ENCODE data around the gene TMCC2.
"Not testable (repeated sequence)": the region's sequence is repeated elsewhere in the genome, so short reads cannot be mapped to it uniquely, and the experiment has no call there.

Gene TMCC2

DNA sequence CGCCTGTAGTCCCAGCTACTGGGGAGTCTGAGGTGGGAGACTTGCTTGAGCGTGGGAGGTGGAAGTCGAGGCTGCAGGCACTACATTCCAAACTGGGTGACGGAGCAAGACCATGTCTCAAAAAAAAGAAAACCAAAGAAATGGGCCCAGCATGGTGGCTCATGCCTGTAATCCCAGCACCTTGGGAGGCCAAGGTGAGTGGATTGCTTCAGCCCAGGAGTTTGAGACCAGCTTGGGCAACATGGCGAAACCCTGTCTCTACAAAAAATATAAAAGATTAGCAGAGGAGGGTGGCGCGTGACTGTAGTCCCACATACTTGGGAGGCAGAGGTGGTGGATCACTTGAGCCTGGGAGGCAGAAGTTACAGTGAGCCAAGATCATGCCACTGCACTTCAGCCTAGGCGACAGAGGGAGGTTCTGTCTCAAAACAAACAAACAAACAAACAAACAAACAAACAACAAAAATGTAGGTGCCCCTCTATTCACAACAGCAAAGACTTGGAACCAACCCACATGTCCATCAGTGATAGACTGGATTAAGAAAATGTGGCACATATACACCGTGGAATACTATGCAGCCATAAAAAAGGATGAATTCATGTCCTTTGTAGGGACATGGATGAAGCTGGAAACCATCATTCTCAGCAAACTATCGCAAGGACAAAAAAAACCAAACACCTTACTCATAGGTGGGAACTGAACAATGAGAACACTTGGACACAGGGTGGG lies 53.1 kb downstream of the TMCC2 start:
- not testable (repeated sequence) for DNase-seq (ENCODE audit: low spot score)

- DNase-seq (ENCODE audit: low spot score), result no peak
Measured at GRCh38 chr1:205283270-205284147, 55.8 kb downstream of the TMCC2 start.

- no peak for DNase-seq (ENCODE audit: low spot score)
Measured at GRCh38 chr1:205284420-205285144, 56.8 kb downstream of the TMCC2 start.

DNA sequence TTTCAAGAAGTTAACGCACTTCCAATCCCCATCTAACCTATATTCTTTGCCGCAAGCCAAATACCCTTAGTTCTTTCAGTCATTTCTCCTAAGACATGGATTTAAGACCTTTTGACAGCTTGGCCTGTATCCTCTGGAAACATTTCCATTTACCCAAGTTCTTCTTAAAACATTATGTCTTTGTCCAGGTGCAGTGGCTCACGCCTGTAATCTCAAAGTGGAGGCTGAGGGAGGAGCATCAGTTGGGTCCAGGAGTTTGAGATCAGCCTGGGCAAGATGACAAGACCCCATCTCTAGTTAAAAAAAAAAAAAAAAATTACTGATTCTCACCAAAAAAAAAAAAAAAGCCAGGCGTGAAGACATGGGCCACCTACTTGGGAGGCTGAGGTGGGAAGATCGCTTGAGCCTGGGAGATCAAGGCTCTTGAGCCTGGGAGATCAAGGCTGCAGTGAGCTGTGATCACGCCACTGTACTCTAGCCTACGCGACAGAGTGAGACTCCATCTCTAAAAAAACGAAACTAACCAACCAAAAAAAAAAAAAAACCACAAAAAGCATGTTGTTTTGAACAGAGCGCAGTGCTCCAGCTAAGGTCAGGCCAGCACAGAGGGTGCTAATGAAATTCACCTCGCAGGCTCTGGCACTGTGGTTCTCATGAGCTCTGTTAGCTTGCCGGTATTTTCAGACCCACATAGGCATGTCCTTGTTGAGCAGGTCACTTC lies 57.8 kb downstream of the TMCC2 start:
- no peak for DNase-seq (ENCODE audit: low spot score)

- no peak for DNase-seq (ENCODE audit: low spot score)
Measured at GRCh38 chr1:205286335-205286950, 58.7 kb downstream of the TMCC2 start.

GRCh38 chr1:205287076-205287475 lies 59.3 kb downstream of the TMCC2 start:
- DNase-seq (ENCODE audit: low spot score), result no peak

GRCh38 chr1:205287767-205288559 lies 60.2 kb downstream of the TMCC2 start:
- no peak for DNase-seq (ENCODE audit: low spot score)

DNA sequence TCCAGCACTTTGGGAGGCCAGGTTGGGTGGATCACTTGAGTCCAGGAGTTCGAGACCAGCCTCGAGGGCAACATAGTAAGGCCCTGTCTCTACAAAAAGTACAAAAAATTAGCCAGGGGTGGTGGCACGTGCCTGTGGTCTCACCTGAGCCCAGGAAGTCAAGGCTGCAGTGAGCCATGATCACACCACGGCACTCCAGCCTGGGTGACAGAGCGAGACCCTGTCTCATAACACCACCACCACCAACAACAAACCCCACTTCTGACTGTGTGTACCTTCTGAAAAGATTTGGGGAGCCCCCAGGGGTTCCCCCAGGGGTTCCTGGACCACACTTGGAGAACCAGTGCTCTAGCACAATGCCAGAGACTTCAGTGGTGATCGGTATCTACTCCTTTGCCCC lies 63.9 kb downstream of the TMCC2 start:
- no peak for DNase-seq (ENCODE audit: low spot score)

DNA sequence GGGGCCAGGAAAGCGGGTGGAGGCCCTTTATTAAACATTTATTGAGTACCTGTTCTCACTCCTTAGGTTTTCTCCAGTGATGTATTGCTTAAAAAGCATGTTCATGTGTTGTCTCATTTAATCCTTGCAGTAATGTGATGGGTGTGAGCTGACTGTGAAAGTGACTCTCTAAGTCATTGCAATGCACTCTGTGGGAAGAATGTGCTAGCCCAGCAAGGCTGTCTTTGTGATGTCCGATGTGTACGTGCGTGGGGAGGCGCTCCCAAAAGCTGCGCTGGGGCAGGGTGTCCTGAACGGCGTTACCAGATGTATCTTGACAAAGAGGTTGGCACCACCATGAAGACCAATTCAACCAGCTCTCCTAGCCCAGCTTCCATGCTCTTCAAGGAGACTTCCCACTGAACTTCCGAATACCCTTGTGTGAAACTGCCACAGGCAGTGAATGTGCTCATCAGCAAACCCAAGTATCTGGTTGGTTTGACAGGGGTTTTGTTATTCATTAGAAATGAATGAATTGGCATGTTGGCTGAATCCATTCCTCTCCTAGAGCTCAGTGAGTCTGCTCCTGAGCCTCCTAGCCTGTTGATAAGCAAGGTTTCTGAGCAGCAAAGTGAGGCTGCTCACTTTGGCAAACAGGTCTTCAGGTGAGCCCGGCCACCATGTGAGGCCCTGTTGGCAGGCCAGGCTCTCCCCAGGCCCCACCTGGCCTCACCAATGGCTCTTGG lies 65.8 kb downstream of the TMCC2 start:
- no peak for DNase-seq (ENCODE audit: low spot score)

DNA sequence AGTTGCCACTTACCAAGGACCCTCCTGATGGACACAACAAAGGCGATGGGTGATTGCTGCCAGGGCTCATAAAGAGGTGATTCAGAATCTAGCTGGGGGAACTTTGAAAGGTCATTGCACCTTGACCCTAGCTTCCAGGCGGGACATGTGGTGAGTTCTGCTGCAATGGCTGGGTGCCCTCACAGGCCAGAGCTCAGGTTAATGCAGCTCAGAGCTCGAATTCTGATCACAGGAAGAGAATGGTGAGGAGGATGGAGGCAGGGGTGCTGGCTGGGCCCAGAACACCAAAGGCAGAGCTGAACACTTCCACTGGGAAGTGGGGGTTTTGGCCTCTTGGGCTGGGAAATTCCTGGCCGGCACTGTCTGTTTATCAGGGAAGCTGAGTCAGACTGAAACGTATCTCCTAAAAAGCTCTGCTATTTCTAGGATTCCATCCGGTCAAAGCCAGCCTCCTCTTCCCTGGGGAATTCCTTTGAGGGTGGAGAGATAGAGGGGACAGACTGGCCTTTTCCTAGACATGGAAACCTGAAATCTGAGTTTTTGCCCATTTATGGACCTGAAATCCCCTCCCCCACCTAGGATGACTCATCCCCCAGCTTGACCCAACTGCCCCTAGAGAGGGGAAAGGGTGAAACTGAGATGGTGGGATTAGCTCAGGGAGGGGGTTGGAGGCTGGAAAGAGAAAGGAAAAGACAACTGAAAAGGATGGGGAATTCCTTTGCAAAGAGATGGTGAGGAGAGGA lies 66.6 kb downstream of the TMCC2 start:
- DNase-seq (ENCODE audit: low spot score), result no peak

- no peak for DNase-seq (ENCODE audit: low spot score)
Measured at GRCh38 chr1:205294934-205295333, 67.2 kb downstream of the TMCC2 start.

GRCh38 chr1:205296154-205296553 lies 68.4 kb downstream of the TMCC2 start:
- no peak for DNase-seq (ENCODE audit: low spot score)

DNA sequence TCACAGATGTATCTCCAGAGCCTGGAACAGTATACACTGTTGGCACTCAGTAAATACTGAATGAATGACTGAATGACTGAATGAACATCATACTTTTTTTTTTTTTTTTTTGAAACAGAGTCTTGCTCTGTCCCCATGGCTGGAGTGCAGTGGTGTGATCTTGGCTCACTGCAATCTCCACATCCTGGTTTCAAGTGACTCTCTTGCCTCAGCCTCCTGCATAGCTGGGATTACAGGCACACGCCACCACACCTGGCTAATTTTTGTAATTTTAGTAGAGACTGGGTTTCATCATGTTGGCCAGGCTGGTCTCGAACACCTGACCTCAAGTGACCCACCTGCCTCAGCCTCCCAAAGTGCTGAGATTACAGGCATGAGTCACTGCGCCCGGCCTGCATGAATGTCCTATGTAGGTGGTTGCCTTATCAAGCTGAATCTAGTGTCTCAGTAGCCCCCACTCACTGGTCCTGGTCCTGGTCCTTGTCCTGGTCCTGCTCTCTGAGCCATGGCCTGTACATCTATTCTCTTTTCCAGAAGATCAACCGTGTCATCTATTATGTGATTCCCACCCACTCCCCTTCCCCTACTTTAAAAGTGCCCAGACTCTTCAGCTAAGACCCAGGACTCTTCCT lies 69.9 kb downstream of the TMCC2 start:
- DNase-seq (ENCODE audit: low spot score), result not testable (repeated sequence)

DNA sequence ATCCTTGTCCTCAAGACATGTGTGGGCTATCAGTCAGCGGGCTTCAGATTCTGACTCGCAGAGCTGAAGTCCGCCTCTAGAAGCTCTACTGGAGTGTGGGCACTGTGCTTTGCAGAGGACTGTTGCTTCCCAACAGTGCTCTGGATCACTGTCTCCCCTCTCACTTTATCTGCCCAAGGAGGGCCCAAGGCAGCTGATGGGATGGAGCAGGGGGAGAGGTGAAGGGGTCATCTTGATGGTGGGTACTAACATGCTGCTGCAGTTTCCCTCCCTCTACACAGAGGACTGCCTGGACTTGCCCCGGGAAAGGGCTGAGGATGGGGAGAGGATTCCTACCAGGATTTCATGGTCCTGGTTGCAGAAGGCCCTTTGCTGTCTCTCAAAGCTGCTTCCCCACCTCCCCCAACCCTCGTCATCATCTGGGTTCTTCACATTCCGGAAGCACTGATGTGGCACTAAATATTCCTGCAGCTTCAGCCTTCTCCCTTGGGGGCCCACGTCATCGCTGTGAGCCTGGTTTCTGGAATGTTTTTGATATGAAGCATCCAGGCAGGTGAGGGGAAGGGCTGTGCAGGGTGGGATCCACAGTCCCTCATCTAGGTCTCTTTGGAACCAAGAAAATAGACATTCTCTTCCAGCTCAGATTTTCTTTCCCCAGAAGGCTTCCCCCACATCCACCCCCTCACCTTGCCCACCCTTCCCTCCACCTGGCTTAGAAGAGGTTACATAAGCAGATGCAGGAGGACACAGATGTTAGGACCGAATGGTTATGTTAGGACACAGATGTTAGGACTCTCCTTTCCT lies 70.6 kb downstream of the TMCC2 start:
- no peak for DNase-seq (ENCODE audit: low spot score)

DNA sequence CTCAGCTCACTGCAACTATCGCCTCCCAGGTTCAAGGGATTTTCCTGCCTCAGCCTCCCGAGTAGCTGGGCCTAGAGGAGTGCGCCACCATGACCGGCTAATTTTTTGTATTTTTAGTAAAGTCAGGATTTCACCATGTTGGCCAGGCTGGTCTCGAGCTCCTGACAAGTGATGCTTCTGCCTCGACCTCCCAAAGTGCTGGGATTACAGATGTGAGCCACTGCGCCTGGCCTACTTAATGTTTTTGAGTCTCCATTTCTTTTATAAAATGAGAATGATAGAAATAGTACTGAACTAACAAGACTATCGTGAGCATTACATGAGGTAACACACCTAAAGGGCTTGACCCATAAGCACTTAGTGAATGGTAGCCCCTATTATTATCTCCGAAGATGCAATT lies 72.4 kb downstream of the TMCC2 start:
- DNase-seq (ENCODE audit: low spot score), result no peak

DNA sequence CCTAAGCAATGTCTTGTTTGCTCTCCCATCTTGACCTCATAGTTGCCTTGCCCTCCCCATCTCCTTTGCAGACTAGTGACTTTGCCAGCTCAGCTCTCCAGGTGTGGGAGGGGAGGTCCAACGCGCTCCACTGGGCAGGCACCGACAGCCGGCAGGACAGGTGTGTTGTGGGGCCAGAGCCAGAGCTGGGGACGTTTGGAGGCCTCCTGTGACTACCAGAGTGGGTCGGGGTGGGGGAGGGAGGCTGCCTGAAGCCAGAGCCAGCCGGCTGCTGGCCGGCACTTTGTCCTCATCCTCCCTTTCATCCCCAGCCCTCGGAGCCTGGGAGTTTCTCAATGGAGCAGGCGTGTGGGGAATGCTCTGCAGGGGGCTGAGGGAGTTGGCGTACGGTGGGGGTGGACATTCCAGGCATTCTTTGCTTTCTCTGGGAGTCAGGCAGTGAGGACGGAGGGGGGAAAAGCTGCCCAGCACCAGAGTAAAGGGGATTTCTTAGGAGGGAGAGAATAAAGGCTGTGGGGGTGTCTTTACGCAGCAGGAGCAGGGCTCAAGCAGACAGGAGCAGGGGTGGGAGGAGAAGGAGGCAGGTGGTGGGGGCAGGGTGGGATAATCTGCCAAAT lies 73.6 kb downstream of the TMCC2 start:
- no peak for DNase-seq (ENCODE audit: low spot score)

GRCh38 chr1:205301842-205302588 lies 74.3 kb downstream of the TMCC2 start:
- no peak for DNase-seq (ENCODE audit: low spot score)

Data from hematopoietic multipotent progenitor cell treated with erythropoietin and hydrocortisone succinate and interleukin-3 and kit ligand, for 15 days (in vitro differentiated cells).